ENCODE results near the gene PTRH2.

DNA sequence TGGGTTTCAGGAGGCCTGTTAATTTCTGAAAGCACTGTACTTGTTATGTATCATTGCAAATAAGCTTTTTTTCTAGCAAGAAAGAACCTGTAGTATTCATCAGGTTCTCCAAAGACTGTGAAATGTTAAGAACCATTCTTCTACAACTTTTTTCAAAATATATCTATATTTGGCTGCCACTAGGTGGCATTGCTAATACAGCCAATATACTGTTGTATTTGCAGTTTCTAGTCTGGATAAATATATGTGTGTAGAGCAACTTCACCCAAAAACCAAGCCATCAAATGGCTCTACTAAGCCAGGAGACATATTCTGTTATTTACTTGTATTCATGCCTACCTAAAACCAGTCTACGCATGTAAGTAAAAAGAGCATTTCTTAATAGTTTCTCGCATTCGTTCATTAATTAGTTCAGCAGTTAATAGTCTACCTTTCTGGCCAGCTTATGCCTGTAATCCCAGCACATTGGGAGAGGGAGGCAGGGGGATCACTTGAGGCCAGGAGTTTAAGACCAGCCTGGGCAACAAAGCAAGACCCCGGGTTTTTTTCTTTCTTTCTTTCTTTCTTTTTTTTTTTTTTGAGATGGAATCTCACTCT, 39.7 kb upstream of the PTRH2 start:
- TF ChIP-seq POLR2A (IDR thresholded peaks at IDR 0.05; ENCODE audit: borderline replicate concordance, extremely low read depth, insufficient read depth, insufficient read length) (no peak), EZH2 (IDR thresholded peaks at IDR 0.05) (no peak)
